Measurements from ENCODE around the gene UNK.

DNA sequence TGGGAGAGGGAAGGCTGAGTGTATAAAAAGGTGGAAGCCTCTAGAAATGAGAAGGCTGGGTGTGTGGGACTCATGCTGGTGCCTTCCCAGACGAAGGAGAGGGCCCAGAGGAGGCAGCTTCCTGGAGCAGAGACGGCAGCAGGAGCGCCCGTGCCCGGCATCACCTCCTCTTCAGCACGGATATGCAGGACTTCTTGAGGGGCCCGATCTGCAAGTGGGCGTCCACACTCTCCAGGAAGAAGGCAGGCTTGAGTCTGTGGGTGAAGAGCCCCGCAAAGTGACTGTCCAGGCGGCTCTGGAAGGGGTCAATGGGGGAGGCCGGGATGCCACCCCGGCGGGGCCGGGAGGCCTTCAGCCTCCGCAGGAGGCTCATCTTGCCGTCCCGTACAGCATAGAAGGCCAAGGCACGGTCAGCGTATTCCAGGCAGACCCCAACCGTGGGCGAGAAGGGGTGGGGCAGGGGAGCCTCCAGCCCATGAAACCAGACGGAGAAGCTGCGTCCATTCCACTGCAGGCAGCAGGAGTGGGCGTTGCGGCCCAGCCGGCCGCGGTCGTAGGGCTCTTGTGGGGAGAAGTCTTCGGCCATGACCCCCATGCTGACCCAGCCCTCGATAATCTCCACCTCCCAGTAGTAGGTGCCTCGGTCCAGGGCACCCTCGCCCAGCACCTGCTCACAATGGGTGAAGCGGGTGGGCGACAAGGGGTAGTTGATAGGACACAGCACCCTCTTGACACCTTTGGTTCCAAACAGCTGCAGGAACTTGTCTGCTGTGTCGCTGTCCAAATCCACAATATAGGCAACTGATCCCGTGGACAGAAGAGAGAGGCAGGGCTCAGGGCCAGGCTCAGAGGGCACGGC is 89.9 kb downstream of the UNK start:
- TF ChIP-seq, protein P1, sequence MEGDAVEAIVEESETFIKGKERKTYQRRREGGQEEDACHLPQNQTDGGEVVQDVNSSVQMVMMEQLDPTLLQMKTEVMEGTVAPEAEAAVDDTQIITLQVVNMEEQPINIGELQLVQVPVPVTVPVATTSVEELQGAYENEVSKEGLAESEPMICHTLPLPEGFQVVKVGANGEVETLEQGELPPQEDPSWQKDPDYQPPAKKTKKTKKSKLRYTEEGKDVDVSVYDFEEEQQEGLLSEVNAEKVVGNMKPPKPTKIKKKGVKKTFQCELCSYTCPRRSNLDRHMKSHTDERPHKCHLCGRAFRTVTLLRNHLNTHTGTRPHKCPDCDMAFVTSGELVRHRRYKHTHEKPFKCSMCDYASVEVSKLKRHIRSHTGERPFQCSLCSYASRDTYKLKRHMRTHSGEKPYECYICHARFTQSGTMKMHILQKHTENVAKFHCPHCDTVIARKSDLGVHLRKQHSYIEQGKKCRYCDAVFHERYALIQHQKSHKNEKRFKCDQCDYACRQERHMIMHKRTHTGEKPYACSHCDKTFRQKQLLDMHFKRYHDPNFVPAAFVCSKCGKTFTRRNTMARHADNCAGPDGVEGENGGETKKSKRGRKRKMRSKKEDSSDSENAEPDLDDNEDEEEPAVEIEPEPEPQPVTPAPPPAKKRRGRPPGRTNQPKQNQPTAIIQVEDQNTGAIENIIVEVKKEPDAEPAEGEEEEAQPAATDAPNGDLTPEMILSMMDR (IDR thresholded peaks at IDR 0.05): no peak
- no peak for TF ChIP-seq POLR2A (IDR thresholded peaks at IDR 0.05)

Measured in tibial nerve (tissue), 3 donors.